GM12892 (cell line): Measurements from ENCODE around the gene MAEA.

Experiments used
- DNase-seq: peaks from one replicate; pipeline ENCODE4 v3.0.0; 2011; ENCODE audit not compliant: insufficient read length
- FAIRE-seq: peaks from 2 replicates; lab custom pipeline; 2011; peaks lifted over from hg19 to GRCh38; lab: Jason Lieb, UNC
- POLR2A ChIP-seq: IDR thresholded peaks from 2 replicates; pipeline ENCODE4 v1.6.1; 2011; ENCODE audit warnings: low read depth, low read length, control low read depth
- POLR2AphosphoS5 ChIP-seq: IDR thresholded peaks from 2 replicates; pipeline ENCODE4 v1.6.1; 2011; ENCODE audit warnings: low read depth, low read length, control low read depth
- TAF1 ChIP-seq: IDR thresholded peaks from 2 replicates; pipeline ENCODE4 v1.6.1; 2011; ENCODE audit warnings: low read depth, mild to moderate bottlenecking, control low read depth, low read length, borderline replicate concordance

Gene MAEA

DNA sequence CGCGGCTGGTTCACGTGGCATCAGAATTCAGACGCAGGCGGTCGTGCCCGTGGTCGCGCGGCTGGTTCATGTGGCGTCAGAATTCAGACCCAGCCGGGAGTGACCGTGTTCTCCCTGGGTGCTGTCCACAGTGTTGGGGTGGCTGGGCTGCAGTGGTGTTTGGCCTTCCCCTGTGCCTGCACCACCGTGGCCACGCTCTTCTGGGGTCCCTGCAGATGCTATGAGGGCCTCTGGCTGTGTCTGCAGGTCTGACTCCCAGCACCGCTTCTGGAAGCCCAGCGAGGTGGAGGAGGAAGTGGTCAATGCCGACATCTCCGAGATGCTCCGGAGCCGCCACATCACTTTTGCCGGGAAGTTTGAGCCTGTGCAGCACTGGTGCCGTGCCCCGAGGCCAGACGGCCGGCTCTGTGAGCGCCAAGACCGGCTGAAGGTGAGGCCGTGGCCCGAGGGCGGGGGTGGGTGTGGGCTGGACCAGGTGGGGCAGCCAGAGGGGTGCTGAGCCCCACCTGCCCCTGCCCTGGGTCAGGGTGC lies 90.2 kb downstream of the MAEA start:
- no peak for FAIRE-seq

DNA sequence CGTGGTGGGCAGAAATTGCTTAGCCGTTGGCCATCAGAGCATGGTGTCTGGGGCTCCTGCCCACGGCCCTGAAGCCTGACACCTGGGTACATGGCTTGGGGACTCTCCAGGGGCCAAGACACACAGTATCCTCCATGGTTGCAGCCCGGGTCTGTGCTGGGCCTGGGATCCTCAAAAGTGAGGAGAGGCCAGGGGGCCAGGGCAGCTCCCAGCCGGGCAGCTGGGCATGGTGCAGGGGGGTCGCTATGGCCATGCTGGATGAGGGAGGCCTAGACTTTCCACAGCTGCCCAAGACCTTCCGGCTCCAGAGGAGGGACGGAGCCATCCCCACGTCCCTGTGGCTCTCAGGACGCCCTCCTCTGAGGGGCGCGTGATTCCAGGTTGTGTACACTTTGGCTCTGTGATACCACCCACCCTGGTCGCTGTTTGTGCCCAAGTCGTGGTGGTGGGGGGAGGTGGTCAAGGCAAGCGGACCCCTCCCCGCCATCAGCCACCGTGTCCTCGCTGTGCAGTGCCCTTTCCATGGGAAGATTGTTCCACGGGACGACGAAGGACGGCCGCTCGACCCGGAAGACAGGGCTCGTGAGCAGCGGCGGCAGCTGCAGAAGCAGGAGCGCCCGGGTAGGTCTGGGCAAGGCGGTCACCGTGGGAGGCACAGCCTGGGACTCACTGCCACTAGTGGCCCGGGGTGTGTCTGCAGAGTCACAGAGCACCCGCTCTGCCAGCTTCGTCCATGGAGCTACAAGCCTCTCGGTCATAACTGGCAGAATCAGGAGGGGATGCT lies 90.9 kb downstream of the MAEA start:
- no peak for TF ChIP-seq POLR2AphosphoS5
- TF ChIP-seq POLR2A, result no peak
- TF ChIP-seq TAF1, result no peak
- DNase-seq (no peak), FAIRE-seq (no peak)

More for the DNA sequence above, 90.2 kb downstream of the MAEA start:
- no peak for DNase-seq
- no peak for TF ChIP-seq POLR2AphosphoS5
- TF ChIP-seq POLR2A, result no peak
- TF ChIP-seq TAF1, result no peak

DNA sequence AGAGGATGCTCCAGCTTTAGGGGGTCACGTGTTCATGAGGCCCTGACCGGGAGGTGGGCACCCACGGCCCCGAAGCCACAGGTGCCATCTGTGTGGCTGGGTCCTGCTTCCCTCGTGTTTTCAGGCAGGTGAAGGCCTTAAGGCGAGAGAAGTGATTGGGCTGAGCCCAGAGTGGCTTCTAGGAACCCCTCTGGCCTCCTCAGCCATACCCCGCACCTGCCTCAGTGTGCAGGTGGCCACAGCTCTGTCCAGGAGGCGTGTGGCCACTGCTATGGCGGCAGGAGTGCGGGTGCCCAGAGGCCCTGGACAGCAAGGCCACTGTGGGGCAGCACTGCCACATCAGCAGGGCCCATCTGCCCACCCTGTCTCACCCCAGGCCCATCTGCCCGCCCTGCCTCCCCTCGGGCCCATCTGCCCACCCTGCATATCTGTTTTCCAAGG lies 91.5 kb downstream of the MAEA start:
- FAIRE-seq (no peak), DNase-seq (no peak)
- no peak for TF ChIP-seq POLR2AphosphoS5
- TF ChIP-seq POLR2A, result no peak
- no peak for TF ChIP-seq TAF1

DNA sequence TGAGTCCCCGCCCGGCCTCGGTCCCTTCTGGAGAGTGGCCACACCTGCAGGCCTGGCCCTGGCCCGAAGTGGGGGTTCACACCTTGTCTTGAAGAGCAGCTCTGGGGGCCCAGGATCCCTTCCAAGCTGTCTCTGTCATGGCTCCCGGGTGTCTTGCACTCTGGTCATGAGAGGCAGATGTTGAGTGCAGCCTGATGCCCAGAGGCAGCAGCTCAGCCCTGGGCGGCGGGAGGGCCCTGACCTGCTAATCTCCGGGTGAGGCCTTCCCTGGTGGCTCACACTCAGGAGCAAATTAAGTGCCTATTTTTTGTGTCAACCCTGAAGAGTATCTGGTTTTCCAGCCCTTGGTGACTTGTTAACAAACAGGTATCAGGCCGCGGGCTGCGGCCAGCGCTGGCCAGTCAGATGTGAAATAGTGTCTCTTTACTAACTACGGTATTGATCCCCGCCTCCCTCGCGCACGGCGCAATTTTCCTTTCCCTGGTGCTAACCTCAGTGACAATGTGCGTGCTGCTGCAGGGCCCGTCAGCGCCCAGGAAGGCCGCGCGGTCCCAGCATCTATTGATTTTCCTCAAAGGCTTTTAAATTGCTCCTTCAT lies 92.4 kb downstream of the MAEA start:
- DNase-seq (no peak), FAIRE-seq (no peak)

DNA sequence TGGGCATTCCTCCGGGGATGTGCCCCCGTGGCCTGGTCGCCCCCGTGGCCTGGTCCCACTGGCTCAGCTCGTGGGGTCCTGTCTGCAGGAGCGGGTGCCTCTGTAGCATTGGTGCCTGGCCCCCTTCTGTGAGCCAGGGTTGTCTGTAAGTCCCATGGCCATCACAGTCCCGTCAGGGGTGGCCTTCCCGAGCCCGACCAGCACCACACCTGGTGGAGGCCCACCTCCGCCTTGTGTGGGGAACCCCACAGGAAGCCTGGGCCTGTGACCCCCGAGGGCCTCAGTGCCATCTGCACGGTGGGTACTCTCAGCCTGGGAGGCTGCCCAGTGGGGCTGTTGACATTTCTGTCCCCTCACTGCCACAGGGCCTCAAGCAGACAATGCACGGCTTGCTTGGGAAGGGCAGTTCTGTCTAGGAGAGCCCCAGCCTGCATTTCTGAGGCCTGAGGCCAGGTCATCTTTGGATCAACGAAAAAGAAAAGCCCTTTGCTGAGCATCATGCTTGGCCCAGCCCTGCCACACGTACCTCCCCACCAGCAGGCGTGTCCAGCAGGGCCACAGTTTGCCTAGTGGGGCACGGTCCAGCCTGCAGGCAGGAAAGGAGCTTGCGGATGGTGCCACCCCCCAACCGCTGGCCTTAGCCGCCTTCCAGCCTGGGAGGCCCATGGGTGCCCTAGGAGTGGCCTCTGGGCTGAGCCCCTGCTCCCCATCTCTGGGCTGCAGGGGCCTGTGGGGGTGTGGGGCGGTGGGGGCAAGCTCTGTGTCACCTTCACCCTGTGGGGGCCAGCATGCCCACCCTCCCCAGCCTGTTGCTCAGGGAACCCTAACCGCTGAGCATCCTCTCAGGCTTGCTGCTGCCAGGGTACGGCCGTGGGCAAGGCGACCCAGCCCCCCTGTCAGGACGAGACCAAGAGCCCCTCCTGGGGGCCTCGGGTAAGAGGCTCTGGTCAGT lies 93.4 kb downstream of the MAEA start:
- DNase-seq (no peak), FAIRE-seq (no peak)
- TF ChIP-seq POLR2A, result no peak
- no peak for TF ChIP-seq TAF1

More for the DNA sequence above, 92.4 kb downstream of the MAEA start:
- TF ChIP-seq POLR2A (no peak), POLR2AphosphoS5 (no peak), TAF1 (no peak)

DNA sequence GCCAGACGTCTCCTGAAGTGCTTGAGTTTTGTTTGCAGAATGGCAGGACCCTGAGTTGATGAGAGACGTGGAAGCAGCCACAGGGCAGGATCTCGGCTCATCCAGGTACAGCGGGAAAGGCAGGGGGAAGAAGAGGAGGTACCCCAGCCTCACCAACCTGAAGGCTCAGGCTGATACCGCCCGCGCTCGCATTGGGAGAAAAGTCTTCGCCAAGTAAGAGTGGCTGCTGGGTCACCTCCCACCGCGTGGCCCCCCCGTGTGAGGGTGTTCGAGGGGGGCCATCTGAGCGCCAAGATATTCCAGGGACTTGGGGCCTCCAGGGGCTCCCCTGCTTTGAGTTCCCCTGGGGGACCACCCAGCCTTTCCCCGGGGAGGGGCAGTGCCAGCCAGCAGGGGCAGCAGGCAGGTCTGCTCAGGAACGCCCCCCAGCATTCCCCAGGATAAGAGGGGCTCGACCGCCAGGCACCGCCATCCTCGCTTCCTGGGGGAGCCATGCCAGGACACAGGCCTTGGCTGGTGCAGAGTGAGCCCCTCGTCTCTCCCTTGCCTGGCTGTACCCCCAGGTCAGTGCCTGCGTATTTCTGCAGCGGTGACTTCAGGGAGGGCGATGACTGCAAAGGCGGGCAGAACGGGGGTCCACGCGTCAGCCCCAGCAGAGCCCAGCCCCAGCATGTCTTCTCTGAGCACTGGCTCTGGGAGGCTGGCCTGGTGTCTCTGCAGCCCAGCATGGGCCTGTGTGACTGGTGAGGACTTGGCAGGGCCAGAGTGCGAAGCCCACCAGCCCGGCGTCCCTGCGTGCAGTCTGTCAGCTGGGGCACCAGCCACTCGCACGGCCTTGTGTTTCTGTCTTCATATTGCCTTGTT lies 94.3 kb downstream of the MAEA start:
- no peak for FAIRE-seq
- TF ChIP-seq POLR2A (no peak), TAF1 (no peak), POLR2AphosphoS5 (no peak)

DNA sequence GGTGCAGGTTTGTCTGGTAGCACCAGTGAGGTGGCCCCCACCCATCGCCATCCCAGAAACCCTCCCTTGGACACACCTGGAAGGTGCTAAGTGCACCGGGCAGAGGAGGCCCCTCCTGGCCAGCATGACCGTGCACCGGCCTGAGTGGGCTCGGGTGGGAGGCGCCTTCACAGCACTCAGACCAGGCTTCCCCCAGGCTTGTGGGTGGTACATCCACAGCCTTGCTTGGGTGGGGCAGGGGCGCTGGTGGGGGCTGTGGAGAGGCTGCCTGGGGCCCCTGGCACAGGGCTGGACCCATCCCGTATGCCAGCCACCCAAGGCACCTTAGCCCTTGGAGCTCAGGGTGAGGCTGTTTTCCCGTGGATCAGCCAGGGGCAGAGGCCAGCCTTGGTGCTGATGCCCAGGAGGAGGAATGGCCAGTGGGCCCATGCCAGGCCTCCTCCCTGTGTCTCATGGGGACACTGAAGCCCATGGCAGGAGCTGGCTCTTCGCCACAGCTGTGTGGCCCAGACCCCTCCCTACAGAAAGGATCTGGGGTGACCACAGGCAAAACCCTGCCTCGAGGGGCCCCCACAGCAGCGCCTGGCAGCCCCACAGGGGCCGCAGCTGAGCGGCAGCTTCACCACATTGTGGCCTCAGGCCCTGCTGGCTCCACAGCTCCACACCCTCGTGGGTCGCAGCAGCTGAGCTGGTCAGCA lies 95.1 kb downstream of the MAEA start:
- TF ChIP-seq POLR2AphosphoS5 (no peak), TAF1 (no peak), POLR2A (no peak)
- DNase-seq (no peak), FAIRE-seq (no peak)

More for the DNA sequence above, 94.3 kb downstream of the MAEA start:
- DNase-seq, result no peak

DNA sequence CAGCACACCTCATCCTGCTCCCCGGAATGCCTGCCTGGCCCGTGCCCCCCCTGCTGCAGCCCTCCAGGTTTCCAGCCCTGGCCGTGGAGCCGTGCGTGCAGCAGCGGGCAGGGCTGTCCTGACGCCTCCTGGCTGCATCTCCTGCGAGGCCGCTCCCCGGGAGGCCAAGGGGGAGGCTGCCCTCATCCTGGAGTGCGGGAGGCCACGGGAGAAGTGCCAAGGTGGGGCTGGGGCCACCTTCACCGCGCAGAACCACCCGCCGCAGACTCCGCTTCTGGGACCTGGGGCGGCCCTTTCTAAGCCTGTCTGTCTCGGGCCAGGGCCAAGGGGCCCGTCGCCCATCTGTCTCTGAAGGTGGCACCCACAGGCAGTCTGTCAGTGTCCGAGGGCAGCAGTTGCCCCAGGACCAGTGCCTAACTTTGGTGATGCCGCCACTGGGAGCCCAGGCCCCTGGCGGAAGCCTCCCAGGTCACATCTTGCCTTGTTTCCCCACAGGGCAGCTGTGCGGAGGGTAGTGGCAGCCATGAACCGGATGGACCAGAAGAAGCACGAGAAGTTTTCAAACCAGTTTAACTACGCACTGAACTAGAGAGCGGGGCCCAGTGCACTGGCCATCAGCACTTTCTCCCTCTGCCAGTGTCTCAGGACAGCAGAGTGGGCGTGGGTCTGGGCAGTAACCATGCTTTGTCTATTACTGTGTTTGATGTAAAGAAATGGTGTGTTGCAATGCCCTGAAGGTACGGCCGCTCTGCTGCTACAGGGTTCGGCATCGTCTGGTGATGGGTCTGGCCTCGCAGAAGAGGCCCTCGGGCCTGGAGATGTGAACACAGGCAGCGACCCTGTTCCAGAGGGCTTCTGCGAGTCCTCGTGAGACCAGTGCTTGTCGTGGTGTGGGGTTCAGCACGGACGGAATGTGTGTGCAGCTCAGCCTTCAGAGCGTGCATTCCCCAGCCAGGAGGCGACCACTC lies 96.0 kb downstream of the MAEA start:
- no peak for FAIRE-seq

More for the DNA sequence above, 96.0 kb downstream of the MAEA start:
- no peak for DNase-seq
- TF ChIP-seq TAF1 (no peak), POLR2A (no peak), POLR2AphosphoS5 (no peak)
